OCI-LY1 (cell line): ENCODE data around the gene ADAMTSL1.

ENCODE experiments used
- CTCF ChIP-seq: fragments of 200-600 bp; sonication (generic), shearing (Covaris generic); IDR thresholded peaks from 2 replicates; pipeline ENCODE4 v1.5.1; 2017; ENCODE audit warnings: mild to moderate bottlenecking, antibody characterized with exemption, low read length, moderate library complexity, mixed read lengths
- EZH2 ChIP-seq: fragments of 200-600 bp; sonication (generic), shearing (Covaris generic); IDR thresholded peaks from 2 replicates; pipeline ENCODE4 v1.8.0; 2017; ENCODE audit warnings: borderline replicate concordance, mixed run types, mild to moderate bottlenecking, antibody characterized with exemption, low read length, moderate library complexity, mixed read lengths

- no peak for TF ChIP-seq CTCF
- no peak for TF ChIP-seq EZH2
Measured at GRCh38 chr9:18739127-18739526, 265.2 kb downstream of the ADAMTSL1 start.
